ENCODE measurements around the gene PPP5C. TPM values are rescaled to one million over a fixed set of nuclear protein-coding genes. Genes with fewer than 3 reads are reported as not detected.
A peak's percentile ranks its signal among the peaks of the same experiment; 100 is the strongest.
"Not testable (repeated sequence)": the region's sequence is repeated elsewhere in the genome, so short reads cannot be mapped to it uniquely, and the experiment has no call there.

The PPP5C gene
- total RNA-seq, 3 donors from 2014 or later = 149 to 154 (median 154) TPM

DNA sequence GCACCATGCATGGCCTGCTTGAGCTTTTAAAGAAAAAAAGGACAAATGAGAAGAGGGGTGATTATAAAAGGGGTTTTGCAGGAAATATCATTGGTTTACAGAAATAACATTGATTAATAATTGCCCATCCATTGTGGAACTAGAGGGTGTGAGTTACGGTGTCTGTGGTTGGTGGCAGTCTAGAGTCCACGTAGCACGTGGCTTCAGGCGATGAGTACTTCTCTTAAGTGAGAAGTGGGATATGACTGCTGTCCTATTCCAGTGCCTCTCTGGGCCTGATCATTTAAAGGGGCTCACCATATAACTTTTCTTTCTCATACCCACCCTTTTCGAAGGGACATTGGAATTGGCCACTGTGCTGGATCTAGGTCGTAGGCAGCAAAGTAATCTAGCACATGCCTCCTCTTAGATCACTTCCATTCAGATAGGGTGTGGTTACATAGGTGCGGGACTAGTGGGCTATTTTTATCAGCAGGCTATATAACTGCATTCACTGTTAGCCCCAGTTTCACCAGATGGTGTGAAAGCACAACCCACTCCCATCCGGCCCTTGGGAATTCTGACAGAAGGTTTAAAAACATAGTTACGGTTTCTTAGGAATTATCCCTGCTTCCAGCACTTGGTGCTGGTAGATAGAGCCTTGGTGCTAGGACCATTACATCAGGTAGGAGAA, 19.9 kb downstream of the PPP5C start:
- Mint-ChIP-seq H3K9me3 (no peaks in the 10 kb centered on the region), H3K4me1 (ENCODE audit: low read depth) (peaks cover 25% of the 10 kb centered on the region), H3K27me3 (ENCODE audit: low read depth) (no peaks in the 10 kb centered on the region), H3K36me3 (ENCODE audit: insufficient read depth) (peaks cover 14% of the 10 kb centered on the region), H3K4me3 (no peak overlapping the region)
- no peak for ATAC-seq
- no peak for DNase-seq

DNA sequence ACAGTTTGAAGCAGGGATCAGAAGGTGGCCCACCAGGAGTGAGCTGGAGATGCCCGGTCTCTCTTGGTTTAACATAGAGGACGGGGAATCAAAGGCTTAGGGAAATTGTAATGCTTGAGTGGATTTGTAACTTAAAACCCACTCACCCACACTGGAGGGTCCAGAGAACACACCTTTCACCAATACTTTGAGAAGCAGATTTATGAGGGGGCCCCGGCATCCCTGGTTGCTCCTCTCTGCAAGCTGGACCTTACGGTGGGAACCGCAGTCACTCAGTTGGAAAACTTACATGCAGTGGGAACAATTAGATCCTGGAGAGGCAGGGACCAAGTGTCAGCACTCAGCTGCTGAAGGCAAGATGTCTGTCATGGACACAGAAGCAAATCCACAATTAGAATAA, 20.5 kb downstream of the PPP5C start:
- H3K4me1 Mint-ChIP-seq (ENCODE audit: low read depth) = peaks cover 27% of the 10 kb centered on the region
- DNase-seq = no peak

DNA sequence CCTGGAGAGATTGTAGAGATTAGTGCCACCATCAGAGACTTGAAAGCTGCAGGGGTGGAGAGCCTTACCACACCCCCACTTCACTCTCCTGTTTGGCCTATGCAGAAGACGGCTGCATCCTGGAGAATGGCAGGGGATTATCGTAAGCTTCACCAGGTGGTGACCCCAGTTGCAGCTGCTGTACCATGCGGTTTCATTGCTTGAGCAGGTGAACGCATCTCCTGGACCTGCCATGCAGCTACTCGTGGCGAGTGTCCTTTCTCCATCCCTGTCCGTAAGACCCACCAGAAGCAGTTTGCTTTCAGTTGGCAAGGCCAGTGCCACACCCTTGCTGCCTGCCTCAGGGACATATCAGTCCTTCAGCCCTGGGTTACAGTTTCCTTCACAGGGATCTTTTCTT, 21.2 kb downstream of the PPP5C start:
- peaks cover 11% of the 10 kb centered on the region for H3K36me3 Mint-ChIP-seq (ENCODE audit: insufficient read depth)
- DNase-seq = no peak
- no peak for ATAC-seq

More for the DNA sequence above, 20.5 kb downstream of the PPP5C start:
- no peaks in the 10 kb centered on the region for H3K27me3 Mint-ChIP-seq (ENCODE audit: low read depth)
- no peak overlapping the region for H3K4me3 Mint-ChIP-seq
- H3K9me3 Mint-ChIP-seq = no peaks in the 10 kb centered on the region
- ATAC-seq = no peak
- peaks cover 11% of the 10 kb centered on the region for H3K36me3 Mint-ChIP-seq (ENCODE audit: insufficient read depth)

DNA sequence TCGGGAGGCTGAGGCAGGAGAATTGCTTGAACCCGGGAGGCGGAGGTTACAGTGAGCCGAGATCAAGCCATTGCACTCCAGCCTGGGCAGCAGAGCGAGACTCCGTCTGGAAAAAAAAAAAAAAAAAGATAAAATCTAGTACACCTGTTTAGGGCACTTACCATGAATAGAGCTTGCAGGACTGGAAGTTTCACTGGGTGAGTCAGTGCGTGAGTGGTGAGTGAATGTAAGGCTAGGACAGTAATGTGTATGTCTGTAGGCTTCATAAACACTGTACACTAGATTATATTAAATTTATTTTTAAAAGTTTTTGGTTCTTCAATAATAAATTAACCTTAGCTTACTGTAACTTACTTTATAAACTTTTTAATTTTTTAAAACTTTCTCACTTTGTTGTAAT, 22.9 kb downstream of the PPP5C start:
- H3K36me3 Mint-ChIP-seq (ENCODE audit: insufficient read depth) = peaks cover 4% of the 10 kb centered on the region
- no peak overlapping the region for H3K4me3 Mint-ChIP-seq
- H3K27me3 Mint-ChIP-seq (ENCODE audit: low read depth) = no peaks in the 10 kb centered on the region
- H3K4me1 Mint-ChIP-seq (ENCODE audit: low read depth) = peaks cover 20% of the 10 kb centered on the region
- ATAC-seq (peak in 1 of 2 donors; percentile 70), DNase-seq (no peak)
- H3K9me3 Mint-ChIP-seq = no peaks in the 10 kb centered on the region

More for the DNA sequence above, 21.2 kb downstream of the PPP5C start:
- Mint-ChIP-seq H3K27me3 (ENCODE audit: low read depth) (no peaks in the 10 kb centered on the region), H3K4me1 (ENCODE audit: low read depth) (peaks cover 27% of the 10 kb centered on the region), H3K4me3 (no peak overlapping the region), H3K9me3 (no peaks in the 10 kb centered on the region)

DNA sequence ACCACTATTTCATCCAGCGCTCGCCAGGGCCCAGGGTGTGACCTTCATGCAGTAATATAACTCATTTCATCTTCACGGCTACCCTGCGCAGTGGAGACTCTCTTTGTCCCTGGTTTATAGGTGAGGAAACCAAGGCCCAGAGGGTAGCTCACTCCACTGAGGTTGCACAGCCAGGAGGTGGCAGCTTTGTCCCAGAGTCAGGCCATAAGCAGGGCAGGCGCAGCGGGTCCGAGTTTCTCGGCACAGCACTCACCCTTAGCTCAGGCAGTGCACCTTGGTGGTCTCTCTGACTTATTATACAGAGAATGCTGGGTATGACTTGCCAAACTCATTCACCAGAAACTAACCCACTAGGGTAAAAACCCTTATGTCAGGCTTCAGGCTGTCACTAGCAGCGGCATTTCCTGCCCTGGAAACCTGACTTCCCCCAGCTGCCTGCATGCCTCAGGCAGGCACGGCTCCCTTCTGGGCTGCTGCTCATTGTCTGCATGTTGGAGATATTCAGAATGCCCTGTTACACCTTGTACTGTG, 24.5 kb downstream of the PPP5C start:
- H3K9me3 Mint-ChIP-seq = no peaks in the 10 kb centered on the region
- H3K27me3 Mint-ChIP-seq (ENCODE audit: low read depth) = no peaks in the 10 kb centered on the region
- DNase-seq = no peak
- peak; percentile 65 to 74 for ATAC-seq
- peaks cover 17% of the 10 kb centered on the region for H3K4me1 Mint-ChIP-seq (ENCODE audit: low read depth)
- H3K36me3 Mint-ChIP-seq (ENCODE audit: insufficient read depth) = peaks cover 11% of the 10 kb centered on the region
- no peak overlapping the region for H3K4me3 Mint-ChIP-seq

DNA sequence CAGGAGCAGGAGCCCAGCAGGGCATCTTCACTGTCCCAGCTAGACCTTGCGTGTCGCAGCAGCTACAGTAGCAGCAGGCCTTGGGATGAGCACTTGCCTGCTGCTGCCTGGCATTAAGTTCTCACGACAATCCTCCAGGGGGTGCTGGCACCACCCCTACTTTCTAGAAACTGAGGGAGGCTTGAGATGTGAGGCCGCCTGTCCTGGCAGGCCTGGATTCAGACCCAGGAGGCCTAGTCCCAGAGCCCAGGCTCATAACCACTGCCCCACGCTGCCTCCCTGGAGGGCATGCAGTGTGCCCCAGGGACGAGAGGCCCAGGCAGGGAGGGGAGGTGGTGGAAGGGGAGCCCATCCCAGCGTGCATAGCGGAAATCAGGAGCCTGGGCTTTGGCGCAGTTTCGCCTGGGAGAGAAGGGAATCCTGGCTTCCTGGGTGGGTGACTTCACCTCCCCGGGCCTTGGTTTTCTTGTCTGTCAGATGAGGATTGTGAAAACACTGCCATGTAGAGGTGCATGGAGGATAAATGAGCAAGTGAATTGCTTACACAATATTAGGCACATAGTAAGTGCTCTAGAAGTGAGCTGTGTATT, 26.1 kb downstream of the PPP5C start:
- no peaks in the 10 kb centered on the region for H3K27me3 Mint-ChIP-seq (ENCODE audit: low read depth)
- ATAC-seq = no peak
- DNase-seq = no peak
- H3K9me3 Mint-ChIP-seq = no peaks in the 10 kb centered on the region
- no peak overlapping the region for H3K4me3 Mint-ChIP-seq
- peaks cover 17% of the 10 kb centered on the region for H3K4me1 Mint-ChIP-seq (ENCODE audit: low read depth)
- peaks cover 15% of the 10 kb centered on the region for H3K36me3 Mint-ChIP-seq (ENCODE audit: insufficient read depth)

DNA sequence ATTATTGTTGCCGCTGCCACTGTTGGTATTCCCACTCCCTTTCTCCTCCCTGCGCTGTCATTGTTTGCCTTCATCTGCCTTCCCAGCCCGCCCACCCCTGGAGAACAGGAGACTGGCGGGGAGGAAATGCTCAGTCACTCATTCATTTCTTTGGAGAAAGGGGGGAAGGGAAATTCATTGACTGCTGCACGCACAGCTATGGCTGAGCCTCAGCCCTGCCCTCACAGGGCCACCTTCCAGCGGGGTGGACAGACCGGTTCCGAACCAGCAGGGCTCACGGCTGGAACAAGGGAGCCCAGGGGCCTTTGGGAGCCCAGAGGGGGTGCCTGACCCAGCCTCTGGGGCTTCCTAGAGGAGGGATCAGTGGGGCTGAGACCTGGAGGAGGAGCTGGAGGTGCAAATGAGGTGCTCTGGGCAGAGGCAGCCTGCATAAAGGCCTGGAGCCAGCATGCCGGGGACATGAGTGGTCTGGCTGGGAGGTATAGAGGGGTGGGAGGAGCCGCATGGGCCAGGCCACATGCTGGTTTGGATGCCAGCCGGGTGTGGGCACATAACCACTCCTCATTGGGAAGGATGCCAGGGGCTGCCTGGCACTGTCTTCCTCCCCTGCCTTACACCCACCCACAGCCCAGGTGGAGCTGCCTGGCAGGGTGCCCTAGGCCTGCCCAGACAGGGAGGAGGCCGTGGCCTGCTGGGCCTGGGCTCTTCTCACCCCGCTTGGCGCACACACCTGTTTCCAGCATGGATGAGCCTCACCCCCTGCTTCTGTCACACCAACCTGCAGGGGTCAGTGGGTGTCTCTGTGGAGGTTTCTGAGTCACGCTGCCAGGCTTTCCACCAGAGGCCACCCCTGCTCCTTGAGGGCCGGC, 26.8 kb downstream of the PPP5C start:
- ATAC-seq (no peak), DNase-seq (no peak)
- H3K4me1 Mint-ChIP-seq (ENCODE audit: low read depth) = peaks cover 16% of the 10 kb centered on the region

DNA sequence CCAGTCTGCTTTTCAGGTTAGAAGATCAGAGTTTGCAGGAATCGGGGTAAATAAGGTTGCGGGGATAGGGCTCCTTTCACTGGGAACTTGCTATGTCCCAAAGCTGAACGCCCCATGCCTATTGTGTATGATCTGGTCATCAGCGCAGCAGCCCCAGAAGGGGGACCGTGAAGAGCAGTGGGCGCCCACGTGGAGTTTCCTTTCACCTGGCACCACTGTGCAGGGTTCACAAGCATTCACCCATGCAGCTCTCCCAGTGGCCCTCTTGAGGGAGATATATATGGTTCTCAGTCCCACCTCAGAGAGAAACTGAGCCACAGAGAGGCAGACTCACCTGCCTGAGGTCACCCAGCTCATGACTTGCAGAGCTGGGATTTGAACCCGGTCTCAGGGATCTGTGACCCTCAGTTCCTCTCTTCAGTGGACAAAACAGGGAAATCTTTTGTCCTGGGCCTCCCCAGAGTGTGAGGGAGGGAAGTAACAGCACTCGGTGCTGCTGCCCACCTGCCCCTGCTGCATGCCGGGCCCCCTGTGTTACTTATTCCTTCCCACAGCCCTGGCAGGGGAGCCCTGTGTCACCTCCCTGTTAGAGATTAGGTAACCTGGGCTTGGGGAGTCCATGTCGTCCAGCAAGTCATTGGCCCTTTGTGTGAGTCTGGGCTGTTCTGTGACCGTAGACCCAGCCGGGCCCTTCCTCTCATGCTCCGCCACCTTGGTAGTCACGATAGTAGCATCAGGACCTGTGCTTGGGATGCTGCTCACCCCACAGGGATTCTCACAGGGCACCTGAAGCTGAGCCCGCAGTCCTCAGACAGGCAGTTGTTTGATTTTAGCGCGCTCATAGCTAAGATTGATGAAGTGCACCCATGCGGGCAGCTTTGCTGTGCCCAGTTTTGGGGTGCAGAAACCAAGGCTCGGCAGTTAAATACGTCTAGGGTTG, 27.9 kb downstream of the PPP5C start:
- no peak for DNase-seq
- peaks cover 20% of the 10 kb centered on the region for H3K36me3 Mint-ChIP-seq (ENCODE audit: insufficient read depth)

More for the DNA sequence above, 26.8 kb downstream of the PPP5C start:
- Mint-ChIP-seq H3K9me3 (no peaks in the 10 kb centered on the region), H3K36me3 (ENCODE audit: insufficient read depth) (peaks cover 17% of the 10 kb centered on the region), H3K4me3 (no peak overlapping the region), H3K27me3 (ENCODE audit: low read depth) (no peaks in the 10 kb centered on the region)

DNA sequence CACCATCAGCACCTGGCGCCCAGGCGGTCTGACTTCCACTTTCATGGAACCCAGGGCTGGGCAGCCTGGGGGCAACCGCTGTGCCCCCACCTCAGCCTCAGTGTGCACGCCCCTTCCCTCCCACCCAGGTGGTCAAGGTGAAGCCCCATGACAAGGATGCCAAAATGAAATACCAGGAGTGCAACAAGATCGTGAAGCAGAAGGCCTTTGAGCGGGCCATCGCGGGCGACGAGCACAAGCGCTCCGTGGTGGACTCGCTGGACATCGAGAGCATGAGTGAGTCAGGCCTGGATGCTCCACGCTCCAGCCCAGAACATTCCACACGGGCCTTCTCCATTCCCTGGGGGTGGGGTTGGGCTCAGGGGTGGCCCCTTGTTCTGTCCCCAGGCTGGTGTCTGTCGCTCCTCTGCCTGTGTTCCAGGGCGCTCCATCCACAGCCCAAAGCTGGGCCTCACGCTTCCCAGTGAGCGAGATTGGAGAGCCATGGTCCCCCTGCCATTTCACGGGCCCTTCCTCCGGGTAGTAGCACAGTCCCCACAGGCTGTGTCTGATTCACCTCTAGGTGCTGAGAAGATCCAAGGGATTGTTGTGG, 28.7 kb downstream of the PPP5C start:
- H3K4me1 Mint-ChIP-seq (ENCODE audit: low read depth) = peaks cover 15% of the 10 kb centered on the region
- ATAC-seq; H3K9me3 Mint-ChIP-seq; H3K4me3 Mint-ChIP-seq; H3K27me3 Mint-ChIP-seq (ENCODE audit: low read depth); DNase-seq: not testable (repeated sequence)
- H3K36me3 Mint-ChIP-seq (ENCODE audit: insufficient read depth) = peaks cover 24% of the 10 kb centered on the region

More for the DNA sequence above, 27.9 kb downstream of the PPP5C start:
- no peaks in the 10 kb centered on the region for H3K27me3 Mint-ChIP-seq (ENCODE audit: low read depth)
- H3K9me3 Mint-ChIP-seq = no peaks in the 10 kb centered on the region
- H3K4me1 Mint-ChIP-seq (ENCODE audit: low read depth) = peaks cover 11% of the 10 kb centered on the region
- ATAC-seq = no peak
- H3K4me3 Mint-ChIP-seq = no peak overlapping the region

DNA sequence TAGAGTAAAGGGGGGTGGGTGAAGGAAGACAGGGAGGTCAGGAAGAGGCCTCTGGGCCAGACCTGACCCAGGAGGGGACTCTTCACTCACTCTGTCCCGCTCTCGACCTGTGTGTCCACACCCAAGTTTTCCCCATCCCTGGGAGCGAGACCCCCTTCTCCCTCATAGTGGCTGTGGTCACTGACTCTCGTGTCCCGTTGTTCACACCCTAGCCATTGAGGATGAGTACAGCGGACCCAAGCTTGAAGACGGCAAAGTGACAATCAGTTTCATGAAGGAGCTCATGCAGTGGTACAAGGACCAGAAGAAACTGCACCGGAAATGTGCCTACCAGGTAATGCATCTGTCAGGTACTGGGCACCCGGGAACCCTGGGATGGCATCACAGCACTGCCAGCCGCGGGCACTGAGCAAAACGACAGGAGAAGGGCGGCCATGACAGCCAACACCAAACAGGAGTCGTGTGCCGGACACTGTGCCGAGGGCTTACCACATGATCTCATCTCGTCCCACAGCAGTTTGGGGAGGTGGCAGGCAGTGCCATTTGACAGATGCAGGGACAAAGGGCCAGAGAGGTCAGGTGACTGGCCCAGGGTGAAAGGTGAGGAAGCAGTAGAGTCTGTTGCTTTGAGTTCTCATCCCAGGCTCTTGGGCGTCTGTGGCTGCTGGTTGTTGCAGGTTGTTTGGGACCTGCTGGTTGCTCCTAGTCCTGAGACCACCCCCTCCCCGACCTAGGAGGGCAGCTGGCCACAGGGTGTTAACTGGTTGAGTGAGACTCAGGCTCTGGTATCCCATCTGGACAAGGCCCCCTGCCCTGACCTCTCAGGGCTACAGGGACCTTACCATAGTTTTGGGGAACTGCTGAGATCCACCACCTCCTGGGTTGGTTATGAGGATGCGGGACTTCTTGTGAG, 29.6 kb downstream of the PPP5C start:
- peaks cover 9% of the 10 kb centered on the region for H3K4me1 Mint-ChIP-seq (ENCODE audit: low read depth)
- H3K36me3 Mint-ChIP-seq (ENCODE audit: insufficient read depth) = peaks cover 30% of the 10 kb centered on the region
- no peaks in the 10 kb centered on the region for H3K27me3 Mint-ChIP-seq (ENCODE audit: low read depth)
- no peak overlapping the region for H3K4me3 Mint-ChIP-seq
- no peak for DNase-seq
- H3K9me3 Mint-ChIP-seq = no peaks in the 10 kb centered on the region
- ATAC-seq = no peak

DNA sequence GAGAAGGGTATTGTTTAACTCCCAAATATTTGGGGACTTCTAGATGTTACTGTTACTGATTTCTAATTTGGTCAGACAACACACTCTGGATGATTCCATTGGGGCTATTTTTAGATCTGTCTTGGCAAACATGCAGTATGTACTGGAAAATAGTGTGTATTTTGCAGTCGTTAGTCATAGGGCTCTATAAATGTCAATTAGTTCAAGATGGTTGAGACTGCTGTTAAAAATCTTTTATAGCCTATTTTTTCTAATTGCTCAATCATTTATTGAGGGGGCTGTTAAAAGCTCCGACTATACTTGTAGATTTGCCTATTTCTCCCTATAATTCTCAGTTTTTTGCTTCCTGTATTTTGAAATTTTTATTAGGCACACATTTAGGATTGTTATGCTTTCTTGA, 31.4 kb downstream of the PPP5C start:
- H3K9me3 Mint-ChIP-seq = no peaks in the 10 kb centered on the region
- H3K4me3 Mint-ChIP-seq = no peak overlapping the region
- peaks cover 4% of the 10 kb centered on the region for H3K4me1 Mint-ChIP-seq (ENCODE audit: low read depth)
- ATAC-seq (no peak), DNase-seq (no peak)
- peaks cover 41% of the 10 kb centered on the region for H3K36me3 Mint-ChIP-seq (ENCODE audit: insufficient read depth)
- H3K27me3 Mint-ChIP-seq (ENCODE audit: low read depth) = no peaks in the 10 kb centered on the region

DNA sequence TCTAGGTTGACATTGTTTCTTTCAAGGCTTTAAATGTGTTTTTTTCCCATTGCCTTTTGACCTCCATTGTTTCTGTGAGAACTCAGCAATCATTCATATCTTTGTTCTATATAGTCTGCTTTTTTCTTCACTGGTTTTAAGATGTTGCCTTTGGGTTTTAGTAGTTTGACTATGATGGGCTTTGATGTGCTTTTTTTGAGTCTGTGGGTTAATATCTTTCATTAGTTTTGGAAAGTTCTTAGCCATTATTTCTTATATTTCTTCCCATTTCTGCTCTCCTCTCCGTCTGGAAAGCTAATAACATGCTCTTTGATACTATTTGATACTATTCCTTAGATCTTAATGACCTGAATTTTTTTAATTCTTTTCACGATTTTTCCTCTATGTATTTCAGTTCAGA, 33.8 kb downstream of the PPP5C start:
- H3K4me1 Mint-ChIP-seq (ENCODE audit: low read depth) = peaks cover 4% of the 10 kb centered on the region
- H3K27me3 Mint-ChIP-seq (ENCODE audit: low read depth) = no peaks in the 10 kb centered on the region
- DNase-seq = no peak
- H3K4me3 Mint-ChIP-seq = no peak overlapping the region
- no peak for ATAC-seq
- no peaks in the 10 kb centered on the region for H3K9me3 Mint-ChIP-seq
- peaks cover 50% of the 10 kb centered on the region for H3K36me3 Mint-ChIP-seq (ENCODE audit: insufficient read depth)

Measured in activated T-cell treated with anti-CD3 and anti-CD28 coated beads, Interleukin-2, amount 50 U/mL, for 4 hours (primary cell).